ENCODE measurements around the gene AEN.

- TF ChIP-seq, protein P1, sequence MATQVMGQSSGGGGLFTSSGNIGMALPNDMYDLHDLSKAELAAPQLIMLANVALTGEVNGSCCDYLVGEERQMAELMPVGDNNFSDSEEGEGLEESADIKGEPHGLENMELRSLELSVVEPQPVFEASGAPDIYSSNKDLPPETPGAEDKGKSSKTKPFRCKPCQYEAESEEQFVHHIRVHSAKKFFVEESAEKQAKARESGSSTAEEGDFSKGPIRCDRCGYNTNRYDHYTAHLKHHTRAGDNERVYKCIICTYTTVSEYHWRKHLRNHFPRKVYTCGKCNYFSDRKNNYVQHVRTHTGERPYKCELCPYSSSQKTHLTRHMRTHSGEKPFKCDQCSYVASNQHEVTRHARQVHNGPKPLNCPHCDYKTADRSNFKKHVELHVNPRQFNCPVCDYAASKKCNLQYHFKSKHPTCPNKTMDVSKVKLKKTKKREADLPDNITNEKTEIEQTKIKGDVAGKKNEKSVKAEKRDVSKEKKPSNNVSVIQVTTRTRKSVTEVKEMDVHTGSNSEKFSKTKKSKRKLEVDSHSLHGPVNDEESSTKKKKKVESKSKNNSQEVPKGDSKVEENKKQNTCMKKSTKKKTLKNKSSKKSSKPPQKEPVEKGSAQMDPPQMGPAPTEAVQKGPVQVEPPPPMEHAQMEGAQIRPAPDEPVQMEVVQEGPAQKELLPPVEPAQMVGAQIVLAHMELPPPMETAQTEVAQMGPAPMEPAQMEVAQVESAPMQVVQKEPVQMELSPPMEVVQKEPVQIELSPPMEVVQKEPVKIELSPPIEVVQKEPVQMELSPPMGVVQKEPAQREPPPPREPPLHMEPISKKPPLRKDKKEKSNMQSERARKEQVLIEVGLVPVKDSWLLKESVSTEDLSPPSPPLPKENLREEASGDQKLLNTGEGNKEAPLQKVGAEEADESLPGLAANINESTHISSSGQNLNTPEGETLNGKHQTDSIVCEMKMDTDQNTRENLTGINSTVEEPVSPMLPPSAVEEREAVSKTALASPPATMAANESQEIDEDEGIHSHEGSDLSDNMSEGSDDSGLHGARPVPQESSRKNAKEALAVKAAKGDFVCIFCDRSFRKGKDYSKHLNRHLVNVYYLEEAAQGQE (IDR thresholded peaks at IDR 0.05; ENCODE audit: insufficient read depth in 1 of 2, low read depth in 2 of 2, low read length in 2 of 2): no peak
- TF ChIP-seq POLR2AphosphoS5 (IDR thresholded peaks at IDR 0.05; ENCODE audit: low read depth, low read length): no peak
Measured at GRCh38 chr15:88617031-88617722, 4.0 kb upstream of the AEN start.

Data from PFSK-1 (cell line).